ENCODE results near the gene NR2C1.

The NR2C1 gene

GRCh38 chr12:95085612-95086011, 12.2 kb upstream of the NR2C1 start:
- no peak for DNase-seq (ENCODE audit: low read depth, low spot score)

- no peak for DNase-seq (ENCODE audit: low read depth, low spot score)
Measured at GRCh38 chr12:95083938-95084337, 10.5 kb upstream of the NR2C1 start.

- DNase-seq (ENCODE audit: low read depth, low spot score) = no peak
Measured at GRCh38 chr12:95083471-95083870, 10.1 kb upstream of the NR2C1 start.

- no peak for DNase-seq (ENCODE audit: low read depth, low spot score)
Measured at GRCh38 chr12:95077341-95077740, 3.9 kb upstream of the NR2C1 start.

DNA sequence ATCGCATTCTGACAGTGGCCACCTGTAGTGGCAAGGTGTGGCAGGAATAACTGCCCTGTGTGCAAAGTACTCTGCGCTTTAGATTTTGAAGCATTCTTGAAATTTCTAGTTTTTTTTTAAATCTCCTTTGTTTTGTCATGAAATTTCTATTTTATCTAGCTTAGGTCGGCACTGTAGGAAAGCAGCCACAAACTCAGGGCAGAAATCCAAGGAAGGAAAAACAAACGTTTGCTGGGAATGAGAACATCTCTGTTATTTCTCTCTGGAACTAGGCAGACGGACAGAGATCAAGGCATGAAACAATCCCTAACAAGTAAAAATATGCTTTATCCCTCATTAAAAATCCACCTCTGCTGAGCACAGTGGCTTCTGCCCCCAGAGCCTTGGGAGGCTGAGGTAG, 1.3 kb upstream of the NR2C1 start:
- DNase-seq (ENCODE audit: low read depth, low spot score) = no peak

- no peak for DNase-seq (ENCODE audit: low read depth, low spot score)
Measured at GRCh38 chr12:95073698-95074520, 491 bp upstream of the NR2C1 start.

GRCh38 chr12:95070378-95070777, 3.0 kb downstream of the NR2C1 start:
- no peak for DNase-seq (ENCODE audit: low read depth, low spot score)

DNA sequence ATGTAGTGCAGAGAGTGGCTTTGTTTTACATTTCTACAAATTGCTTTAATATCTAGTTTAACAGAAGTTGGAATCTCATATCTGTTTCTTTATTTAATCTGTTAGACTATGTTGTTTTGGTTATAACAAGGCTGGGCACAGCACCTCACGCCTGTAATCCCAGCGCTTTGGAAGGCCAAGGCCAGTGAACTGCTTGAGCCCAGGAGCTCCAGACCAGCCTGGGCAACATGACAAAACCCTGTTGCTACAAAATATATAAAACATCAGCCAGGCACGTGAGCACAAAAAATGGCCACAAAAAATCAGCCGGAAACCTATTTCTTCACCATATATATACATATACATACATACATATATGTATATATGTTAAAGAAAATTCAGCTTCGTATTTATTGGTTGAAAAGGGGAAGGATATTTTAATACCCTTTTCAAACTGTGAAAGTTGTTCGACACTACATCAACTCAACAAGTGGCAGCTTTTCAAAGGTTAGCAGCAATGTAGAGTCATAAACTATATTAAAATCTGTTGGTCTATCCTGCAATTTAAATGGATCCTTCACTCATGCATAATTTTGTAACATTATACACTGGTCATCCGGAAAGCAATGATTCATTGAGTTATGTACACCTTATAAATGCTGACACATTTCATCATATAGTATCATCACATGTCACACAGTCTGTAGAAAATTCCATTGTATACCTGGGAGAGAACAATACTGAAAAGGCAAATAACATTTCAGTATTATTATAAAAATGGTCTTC, 7.1 kb downstream of the NR2C1 start:
- DNase-seq (ENCODE audit: low read depth, low spot score) = no peak

DNA sequence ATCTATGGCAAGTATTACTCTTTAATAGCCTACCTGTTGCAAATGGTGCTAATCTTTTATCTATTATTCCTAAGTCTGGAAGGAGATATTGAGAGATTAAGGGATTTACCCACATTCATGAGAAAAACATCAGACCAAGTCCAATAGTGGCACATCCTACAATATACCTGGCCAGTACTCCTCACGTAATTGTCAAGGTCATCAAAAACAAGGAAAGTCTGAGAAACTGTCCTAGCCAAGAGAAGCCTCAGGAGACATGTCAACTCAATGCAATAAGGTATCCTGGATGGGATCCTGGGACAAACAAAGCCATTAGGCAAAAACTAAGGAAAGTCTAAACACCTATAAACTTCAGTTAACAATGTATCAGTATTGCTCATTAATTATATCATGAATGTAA, 12.5 kb downstream of the NR2C1 start:
- no peak for DNase-seq (ENCODE audit: low read depth, low spot score)

DNA sequence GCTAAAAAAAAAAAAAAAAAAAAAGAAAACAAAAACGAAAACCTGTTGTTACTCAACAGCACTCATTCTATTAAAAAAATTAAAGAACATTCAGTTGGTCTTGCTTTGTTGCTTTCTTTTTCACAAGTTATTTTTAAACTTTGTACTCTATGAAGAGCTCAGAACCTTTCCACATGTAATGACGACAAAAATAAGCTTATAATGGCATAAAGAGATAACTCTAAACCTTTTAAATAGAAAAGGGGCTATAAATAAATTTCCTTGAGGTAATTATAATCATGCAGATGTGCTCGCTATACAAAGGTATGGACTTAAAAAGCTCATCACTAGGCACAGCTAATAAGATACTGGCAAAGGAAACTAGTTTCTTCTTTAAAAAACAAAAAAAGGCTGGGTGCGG, 13.4 kb downstream of the NR2C1 start:
- no peak for DNase-seq (ENCODE audit: low read depth, low spot score)

- no peak for DNase-seq (ENCODE audit: low read depth, low spot score)
Measured at GRCh38 chr12:95057424-95057823, 16.0 kb downstream of the NR2C1 start.

- DNase-seq (ENCODE audit: low read depth, low spot score) = no peak
Measured at GRCh38 chr12:95055057-95055456, 18.4 kb downstream of the NR2C1 start.

- no peak for DNase-seq (ENCODE audit: low read depth, low spot score)
Measured at GRCh38 chr12:95054206-95054605, 19.2 kb downstream of the NR2C1 start.

GRCh38 chr12:95051241-95051640, 22.2 kb downstream of the NR2C1 start:
- DNase-seq (ENCODE audit: low read depth, low spot score) = no peak

DNA sequence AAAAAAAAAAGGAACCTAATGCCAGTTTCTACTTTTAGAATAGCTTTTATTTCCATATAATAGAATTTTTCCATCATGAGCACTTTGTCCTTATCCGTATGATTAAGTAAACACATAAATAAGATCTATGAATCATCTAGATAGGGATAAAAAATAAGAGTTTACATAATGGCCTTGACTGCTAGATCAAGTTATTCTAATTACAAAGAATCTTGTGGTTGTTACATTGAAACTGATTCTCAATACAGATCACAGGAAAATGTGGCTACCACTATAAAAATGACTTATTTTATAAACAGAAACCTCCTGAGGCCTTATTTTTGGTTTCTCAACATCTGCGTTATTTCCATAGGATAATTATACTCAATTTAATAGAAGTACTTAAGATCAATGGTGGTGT, 35.5 kb downstream of the NR2C1 start:
- DNase-seq (ENCODE audit: low read depth, low spot score) = no peak

- no peak for DNase-seq (ENCODE audit: low read depth, low spot score)
Measured at GRCh38 chr12:95034750-95035149, 38.7 kb downstream of the NR2C1 start.

DNA sequence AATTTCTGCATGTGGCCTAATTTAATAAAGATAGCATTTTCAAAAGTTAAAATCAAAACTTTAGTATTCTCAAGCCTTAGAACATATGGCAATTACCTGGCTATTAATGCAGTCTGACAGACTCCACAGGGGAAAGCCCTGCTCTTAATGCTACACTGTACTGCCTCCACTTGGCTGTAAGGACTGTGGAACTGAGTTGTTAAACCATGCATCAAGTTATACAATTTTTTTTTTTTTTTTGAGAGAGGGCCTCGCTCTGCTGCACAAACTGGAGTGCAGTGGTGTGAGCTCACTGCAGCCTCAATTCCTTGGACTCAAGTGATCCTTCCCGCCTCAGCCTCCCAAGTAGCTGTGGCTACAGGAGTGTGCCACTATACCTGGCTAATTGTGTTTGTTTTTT, 50.9 kb downstream of the NR2C1 start:
- DNase-seq (ENCODE audit: low read depth, low spot score) = no peak

GRCh38 chr12:95017482-95017881, 55.9 kb downstream of the NR2C1 start:
- DNase-seq (ENCODE audit: low read depth, low spot score) = no peak

- DNase-seq (ENCODE audit: low read depth, low spot score) = no peak
Measured at GRCh38 chr12:95016120-95016519, 57.3 kb downstream of the NR2C1 start.

GRCh38 chr12:95014554-95014953, 58.9 kb downstream of the NR2C1 start:
- DNase-seq (ENCODE audit: low read depth, low spot score) = no peak

DNA sequence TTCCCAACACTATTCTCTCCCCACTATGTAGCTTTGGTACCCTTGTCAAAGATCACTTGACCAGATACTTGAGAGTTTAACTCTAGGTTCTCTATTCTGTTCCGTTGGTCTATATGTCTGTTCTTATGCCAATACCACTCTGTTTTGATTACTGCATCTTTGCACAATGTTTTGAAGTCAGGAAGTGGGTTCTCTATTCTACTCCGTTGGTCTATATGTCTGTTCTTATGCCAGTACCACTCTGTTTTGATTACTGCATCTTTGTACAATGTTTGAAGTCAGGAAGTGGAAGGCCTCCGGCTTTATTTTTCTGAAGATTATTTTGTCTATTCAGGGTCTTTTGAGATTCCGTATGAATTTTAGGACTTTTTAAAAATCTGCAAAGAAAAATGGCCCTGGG, 67.2 kb downstream of the NR2C1 start:
- DNase-seq (ENCODE audit: low read depth, low spot score) = no peak

GRCh38 chr12:95004610-95005009, 68.8 kb downstream of the NR2C1 start:
- no peak for DNase-seq (ENCODE audit: low read depth, low spot score)

DNA sequence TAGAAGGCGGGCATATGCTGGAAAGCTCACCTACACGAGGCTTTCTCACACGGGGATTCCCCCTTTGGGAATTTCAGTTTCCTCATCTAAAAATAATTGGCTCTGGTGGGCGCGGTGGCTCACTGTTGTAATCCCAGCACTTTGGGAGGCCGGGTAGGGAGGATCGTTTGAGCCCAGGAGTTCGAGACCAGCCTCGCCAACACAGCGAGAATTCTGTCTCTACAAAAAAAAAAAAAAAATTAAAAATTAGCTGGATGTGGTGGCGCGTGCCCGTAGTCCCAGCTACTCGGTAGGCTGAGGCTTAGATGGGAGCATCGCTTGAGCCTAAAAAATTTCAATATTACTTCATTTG, 69.5 kb downstream of the NR2C1 start:
- DNase-seq (ENCODE audit: low read depth, low spot score) = no peak

Data from brain pericyte (primary cell).